CMK (cell line): ENCODE measurements around the gene FGF1.
"Not testable (repeated sequence)": the region's sequence is repeated elsewhere in the genome, so short reads cannot be mapped to it uniquely, and the experiment has no call there.

Source experiments
- DNase-seq: peaks from one replicate; pipeline ENCODE4 v3.0.0-alpha.2; 2010; ENCODE audit warnings: low read depth

The FGF1 gene

GRCh38 chr5:142668336-142668735 is 17.6 kb downstream of the FGF1 start:
- no peak for DNase-seq

GRCh38 chr5:142667831-142668230 is 18.1 kb downstream of the FGF1 start:
- DNase-seq, result no peak

- no peak for DNase-seq
Measured at GRCh38 chr5:142664636-142665035, 21.3 kb downstream of the FGF1 start.

- no peak for DNase-seq
Measured at GRCh38 chr5:142664067-142664466, 21.8 kb downstream of the FGF1 start.

DNA sequence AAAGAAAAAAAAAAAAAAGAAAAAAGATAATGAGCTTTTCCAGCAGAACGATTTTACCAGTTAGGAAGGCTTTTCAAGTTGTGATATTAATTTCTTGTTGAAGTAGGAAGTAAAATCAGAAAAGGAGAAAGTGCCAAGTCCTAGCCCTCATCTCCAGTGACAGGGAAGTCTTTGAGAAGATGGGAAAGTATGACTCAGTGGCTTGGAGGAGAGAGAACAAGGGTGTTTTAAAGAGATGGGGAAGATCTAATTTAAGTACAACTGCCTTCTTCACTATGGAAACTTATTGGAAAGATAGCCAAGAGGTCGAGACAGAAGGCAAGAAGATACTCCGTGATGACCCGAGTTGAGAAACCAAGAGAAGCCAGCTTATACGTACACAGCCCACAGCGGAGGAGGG is 22.6 kb downstream of the FGF1 start:
- DNase-seq, result no peak

DNA sequence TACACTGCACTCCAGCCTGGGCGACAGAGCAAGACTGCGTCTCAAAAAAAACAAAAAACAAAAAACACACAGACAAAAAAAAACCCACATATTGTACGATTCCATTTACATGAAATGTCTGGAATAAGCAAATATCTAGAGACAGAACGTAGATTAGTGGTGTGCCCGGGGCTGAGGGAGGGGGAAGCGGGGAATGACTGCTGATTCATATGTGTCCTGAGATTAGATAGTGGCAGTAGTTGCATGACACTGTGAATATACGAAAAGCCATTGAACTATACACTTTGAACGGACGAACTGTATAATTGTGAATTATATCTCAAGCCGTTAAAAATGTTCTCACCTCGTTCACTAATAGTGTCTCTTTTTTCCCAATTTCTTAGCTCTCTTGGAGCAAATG is 23.9 kb downstream of the FGF1 start:
- no peak for DNase-seq

DNA sequence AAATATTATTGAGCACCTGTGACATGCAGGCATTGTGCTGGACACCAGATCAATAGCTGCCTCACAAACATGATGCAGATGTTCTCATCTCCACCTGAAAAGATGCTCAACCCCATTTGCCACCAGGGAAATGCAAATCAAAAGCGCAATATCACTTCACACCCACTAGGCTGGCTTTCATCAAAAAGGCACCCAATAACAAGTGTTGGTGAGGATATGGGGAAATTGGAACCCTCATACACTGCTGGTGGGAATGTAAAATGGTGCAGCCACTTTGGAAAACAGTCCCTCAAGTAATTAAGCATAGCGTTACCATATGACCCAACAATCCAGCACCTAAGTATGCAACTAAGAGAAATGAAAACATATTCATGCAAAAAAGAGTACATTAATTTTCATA is 24.7 kb downstream of the FGF1 start:
- no peak for DNase-seq

- DNase-seq, result no peak
Measured at GRCh38 chr5:142660731-142661130, 25.2 kb downstream of the FGF1 start.

GRCh38 chr5:142660196-142660595 is 25.7 kb downstream of the FGF1 start:
- DNase-seq, result no peak

DNA sequence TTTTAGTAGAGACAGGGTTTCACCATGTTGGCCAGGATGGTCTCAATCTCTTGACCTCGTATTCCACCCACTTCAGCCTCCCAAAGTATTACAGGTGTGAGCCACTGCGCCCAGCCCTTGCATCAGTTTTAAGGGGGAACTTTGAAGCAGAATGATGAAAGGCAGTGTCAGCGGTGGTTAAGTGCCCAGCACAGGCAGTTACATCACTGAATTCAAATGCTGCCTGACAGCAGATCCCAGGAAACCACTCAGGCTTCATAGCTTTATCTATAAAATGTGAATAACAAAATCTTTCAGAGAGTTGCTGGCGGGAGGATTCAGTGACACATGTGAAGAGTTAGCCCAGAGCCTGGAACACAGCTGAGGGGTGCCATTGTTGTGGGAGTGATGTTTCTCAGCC is 26.5 kb downstream of the FGF1 start:
- no peak for DNase-seq

DNA sequence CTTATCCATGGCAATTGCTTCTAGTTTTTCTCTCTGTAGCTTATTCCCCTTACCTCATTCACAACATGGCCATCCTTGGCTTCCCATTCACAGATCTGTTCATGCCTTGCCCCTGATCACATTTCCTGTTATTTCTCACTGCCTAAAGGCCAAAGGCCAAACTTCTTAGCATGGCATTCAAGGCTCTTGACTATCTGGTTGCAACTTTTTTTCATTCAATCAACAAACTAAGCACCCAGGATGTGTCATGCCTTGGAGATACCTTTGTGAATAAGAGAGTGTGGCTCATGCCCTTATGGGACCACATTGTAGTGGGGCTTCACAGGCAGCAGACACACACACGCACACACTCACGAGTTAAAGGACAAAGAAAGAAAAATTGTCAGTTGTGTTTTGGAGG is 27.6 kb downstream of the FGF1 start:
- no peak for DNase-seq

- DNase-seq, result no peak
Measured at GRCh38 chr5:142657446-142657845, 28.4 kb downstream of the FGF1 start.

- DNase-seq, result peak; percentile 9
Measured at GRCh38 chr5:142655339-142656267, 30.3 kb downstream of the FGF1 start.

DNA sequence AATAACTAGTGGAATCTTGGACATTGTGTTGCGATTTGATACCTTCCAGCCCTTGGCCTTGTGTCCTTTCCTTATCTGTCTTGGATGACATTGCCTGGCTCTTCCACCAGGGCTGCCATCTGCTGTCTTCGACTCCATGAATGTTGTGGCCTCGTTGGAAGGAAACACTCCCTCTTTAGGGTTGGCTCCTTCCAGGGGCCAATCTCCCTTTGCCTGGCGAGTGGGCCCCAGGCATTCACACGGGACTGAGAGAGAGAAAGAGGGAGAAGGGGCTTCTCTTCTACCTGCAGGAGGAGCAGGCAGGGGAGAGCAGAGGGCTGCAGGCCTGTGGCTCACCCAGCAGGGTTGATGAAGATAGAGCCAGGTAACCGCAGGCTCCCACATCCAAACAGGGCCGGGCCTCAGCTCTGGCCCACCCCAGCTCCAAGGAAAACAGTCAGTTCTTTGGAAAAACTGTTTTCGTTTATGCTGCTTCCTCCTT is 31.3 kb downstream of the FGF1 start:
- DNase-seq, result no peak

GRCh38 chr5:142653321-142653720 is 32.6 kb downstream of the FGF1 start:
- DNase-seq, result no peak

GRCh38 chr5:142652563-142652962 is 33.3 kb downstream of the FGF1 start:
- DNase-seq, result no peak

DNA sequence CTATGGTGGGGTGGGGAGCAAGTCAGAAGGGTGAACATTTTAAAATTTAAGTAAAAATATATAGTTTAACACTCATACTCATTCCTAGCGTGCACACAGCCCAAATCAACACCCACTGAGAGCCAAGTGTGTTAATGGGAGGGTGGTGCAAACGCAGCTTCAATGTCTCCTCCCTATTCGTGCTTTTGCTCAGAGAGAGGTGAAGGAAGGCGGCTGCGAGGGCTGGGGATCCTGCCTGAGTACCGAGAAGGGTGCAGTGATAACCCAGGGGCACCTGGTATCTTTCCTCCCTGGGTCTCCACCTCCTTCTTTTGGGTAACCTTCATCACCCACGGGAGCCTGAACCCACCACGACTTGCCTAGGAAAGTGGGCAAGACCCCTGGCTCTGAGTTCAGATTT is 35.0 kb downstream of the FGF1 start:
- no peak for DNase-seq

DNA sequence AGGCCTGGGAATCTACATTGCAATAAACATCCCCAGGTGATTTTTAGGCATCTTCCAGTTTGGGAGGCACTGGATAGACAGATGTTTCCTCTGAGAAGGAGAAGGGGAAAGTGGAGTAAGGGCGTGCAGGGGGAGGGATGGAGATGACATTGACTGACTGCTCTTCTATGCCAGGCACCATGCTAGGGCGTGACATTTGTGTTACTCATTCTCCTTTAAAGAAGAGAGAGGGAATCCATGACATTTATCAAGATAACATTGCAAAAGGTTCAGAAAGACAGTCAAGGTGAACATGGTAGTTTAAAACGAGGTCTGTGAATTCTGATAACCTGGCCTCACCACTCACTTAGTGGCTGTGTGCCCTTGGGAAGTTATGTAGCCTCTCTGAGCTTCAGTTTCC is 35.8 kb downstream of the FGF1 start:
- no peak for DNase-seq

DNA sequence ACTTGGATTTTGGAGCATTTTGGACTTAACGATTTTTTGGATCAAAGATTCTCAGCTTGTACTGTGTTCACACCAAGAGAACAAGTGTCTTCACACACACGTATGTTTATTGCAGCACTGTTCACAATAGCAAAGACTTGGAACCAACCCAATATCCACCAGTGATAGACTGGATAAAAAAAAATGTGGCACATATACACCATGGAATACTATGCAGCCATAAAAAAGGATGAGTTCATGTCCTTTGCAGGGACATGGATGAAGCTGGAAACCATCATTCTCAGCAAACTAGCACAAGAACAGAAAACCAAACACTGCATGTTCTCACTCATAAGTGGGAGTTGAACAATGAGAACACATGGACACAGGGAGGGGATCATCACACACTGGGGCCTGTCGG is 37.8 kb downstream of the FGF1 start:
- not testable (repeated sequence) for DNase-seq

DNA sequence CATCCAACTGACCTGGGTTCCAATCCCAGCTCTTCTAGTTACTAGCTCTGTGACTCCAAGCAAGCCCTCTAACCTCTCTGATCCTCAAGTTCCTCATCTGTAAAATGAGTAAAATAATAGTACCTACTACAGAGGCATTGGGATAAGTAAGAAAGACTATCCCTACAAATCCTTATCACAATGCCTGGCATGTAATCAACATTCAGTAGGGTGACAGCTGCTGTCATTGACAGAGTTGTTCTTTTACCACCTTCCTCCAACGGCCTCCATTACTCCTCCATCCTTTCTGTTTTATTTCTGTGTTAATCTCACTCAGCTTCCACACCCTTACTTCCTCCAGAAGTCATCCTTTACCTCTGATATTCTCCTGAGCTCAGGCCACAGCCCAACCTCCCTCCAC is 40.4 kb downstream of the FGF1 start:
- DNase-seq, result no peak

DNA sequence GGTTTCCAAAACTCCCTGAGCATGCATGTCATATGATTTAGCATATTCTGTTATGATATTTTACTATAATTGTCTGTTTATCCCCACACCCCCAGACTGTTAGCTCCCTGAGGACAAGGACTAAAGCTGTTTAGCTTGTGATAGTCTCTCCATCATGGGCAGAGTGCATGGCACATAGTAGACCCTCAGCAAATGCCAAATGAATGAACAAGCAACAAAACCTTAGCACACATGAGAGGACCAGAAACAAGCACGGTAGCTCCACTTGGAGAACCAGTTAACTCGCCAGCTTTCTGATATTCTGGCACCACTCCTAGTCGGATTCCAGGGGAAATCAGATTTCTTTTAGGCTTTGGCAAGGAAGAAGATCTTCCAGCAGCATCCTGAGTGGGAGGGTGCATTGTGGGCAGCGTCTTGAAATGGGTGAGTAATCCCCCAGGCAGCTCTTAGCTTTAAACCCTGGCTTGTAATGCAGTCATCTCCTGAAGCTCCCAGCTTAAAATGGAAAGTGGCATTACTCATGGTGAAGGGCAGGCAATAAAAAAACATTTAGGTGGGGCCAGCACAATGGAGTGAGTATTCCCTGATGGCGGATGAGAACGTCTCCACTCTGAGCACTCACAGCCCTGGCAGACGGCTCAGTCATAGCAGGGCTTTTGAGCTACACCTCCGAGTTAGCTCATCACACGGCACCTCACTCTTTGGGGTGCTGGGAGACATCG is 41.1 kb downstream of the FGF1 start:
- DNase-seq, result no peak

DNA sequence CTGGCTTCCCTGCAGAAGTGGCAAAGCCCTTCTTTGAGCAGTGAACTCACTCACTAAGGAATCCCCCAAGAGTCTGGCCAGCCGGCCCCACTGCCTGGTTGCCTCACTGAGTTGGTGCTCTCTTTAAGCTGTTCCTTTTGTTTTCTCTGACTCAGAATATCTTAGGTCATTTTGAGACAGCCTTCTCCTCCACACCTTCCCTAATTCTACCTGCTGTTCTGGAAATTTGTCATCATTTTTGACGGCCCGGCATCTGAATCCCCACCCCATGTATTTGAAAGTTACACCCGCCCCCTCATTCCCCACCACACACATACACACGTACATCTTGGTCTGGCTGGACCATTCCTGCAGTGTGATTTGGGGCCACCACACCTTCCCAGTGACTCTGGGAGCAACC is 41.8 kb downstream of the FGF1 start:
- no peak for DNase-seq

DNA sequence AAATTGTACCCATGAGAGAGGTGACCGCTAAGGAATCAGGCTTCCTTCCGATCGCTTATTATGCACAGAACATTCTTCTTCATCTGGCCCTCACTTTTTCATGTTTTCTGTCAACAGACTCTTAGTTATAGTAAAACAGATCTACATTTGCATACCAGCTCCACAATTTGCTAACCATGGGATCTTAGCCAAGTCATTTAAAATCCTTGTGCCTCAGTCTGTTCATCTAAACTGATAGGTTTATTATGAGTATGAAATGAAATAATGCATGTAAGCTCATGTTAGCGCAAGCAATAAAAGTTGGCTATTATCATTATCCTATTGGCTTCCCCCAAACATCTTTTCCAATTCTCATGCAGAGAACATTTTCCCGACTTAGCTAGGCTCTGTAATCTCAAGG is 42.3 kb downstream of the FGF1 start:
- DNase-seq, result no peak
